ENCODE results near the gene ELFN2. TPM values are rescaled to one million over a fixed set of nuclear protein-coding genes. Genes with fewer than 3 reads are reported as not detected.
A peak's percentile ranks its signal among the peaks of the same experiment; 100 is the strongest.

The ELFN2 gene
- total RNA-seq, 1 experiment from 2014 or later: 4.0 TPM

DNA sequence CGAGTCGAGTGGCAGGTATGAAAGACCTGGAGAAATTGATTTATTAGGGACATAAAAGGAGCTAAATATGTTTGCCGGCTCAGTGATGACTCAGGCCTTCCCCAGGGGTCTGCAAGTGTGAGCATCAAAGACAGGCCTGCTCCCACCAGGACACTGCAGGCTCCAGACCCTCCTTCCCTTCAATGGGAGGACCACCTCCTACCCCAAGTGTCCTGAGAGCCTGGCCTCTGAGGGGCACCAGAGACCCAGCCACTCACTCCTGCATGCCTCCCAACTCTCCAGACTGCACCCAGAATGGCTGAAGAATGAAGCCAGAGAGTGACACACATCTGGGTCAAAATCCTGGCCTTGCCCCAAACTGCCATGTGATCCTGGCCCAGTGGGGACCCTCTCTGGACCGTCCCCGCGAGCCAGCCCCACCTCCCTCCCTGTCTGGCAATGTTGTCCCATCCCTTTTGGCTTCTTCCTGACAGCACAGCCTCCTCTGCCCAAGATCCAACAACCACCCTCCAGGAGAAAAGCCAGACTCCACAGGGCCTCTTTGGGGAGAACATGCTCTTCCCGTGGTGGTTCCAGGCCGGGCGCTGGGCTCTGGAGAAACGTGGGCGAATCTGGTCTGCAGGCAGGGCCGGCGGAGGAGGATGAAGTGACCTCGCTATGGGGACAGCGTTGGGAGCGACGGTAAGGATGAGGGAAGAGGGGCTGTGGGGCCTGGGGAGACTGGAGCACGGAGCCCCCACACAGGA, 108.7 kb downstream of the ELFN2 start:
- Mint-ChIP-seq H3K4me1 (ENCODE audit: low read depth, unreplicated experiment) (peaks cover 48% of the 10 kb centered on the region), H3K36me3 (ENCODE audit: insufficient read depth, unreplicated experiment) (no peaks in the 10 kb centered on the region), H3K9me3 (ENCODE audit: unreplicated experiment) (no peaks in the 10 kb centered on the region), H3K27ac (ENCODE audit: unreplicated experiment) (peak overlapping the region; percentile 93), H3K4me3 (ENCODE audit: unreplicated experiment) (no peak overlapping the region), H3K27me3 (ENCODE audit: insufficient read depth, unreplicated experiment) (no peaks in the 10 kb centered on the region)
- no peak overlapping the region for H3K4me3 ChIP-seq (ENCODE audit: low read depth, low read length)
- ChIA-PET POLR2A (interaction anchor here (0.6 kb wide), 1 partner anchor 558 kb away, joined by 3 read pairs; no protein-coding TSS in a partner anchor), CTCF (interaction anchor here (0.9 to 3.0 kb wide), 6 partner anchors 13 to 143 kb away, joined by 3 to 49 read pairs (median 4); no protein-coding TSS in a partner anchor)
- BruUV-seq (replicated peaks): no TSS peak
- H3K9me3 ChIP-seq: no peaks in the 10 kb centered on the region
- no peaks in the 10 kb centered on the region for H3K36me3 ChIP-seq (ENCODE audit: control insufficient read depth, insufficient read depth, low read length)
- H3K4me1 ChIP-seq: peaks cover 66% of the 10 kb centered on the region
- H3K27me3 ChIP-seq (replicated peaks; ENCODE audit: control insufficient read depth, insufficient read depth, low read length): no peaks in the 10 kb centered on the region
- DNase-seq: no peak
- intact Hi-C loops (cut with micrococcal nuclease; ENCODE audit: unreplicated experiment): no loop called here
- TF ChIP-seq, protein P1, sequence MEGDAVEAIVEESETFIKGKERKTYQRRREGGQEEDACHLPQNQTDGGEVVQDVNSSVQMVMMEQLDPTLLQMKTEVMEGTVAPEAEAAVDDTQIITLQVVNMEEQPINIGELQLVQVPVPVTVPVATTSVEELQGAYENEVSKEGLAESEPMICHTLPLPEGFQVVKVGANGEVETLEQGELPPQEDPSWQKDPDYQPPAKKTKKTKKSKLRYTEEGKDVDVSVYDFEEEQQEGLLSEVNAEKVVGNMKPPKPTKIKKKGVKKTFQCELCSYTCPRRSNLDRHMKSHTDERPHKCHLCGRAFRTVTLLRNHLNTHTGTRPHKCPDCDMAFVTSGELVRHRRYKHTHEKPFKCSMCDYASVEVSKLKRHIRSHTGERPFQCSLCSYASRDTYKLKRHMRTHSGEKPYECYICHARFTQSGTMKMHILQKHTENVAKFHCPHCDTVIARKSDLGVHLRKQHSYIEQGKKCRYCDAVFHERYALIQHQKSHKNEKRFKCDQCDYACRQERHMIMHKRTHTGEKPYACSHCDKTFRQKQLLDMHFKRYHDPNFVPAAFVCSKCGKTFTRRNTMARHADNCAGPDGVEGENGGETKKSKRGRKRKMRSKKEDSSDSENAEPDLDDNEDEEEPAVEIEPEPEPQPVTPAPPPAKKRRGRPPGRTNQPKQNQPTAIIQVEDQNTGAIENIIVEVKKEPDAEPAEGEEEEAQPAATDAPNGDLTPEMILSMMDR (IDR thresholded peaks at IDR 0.05; ENCODE audit: insufficient read depth in 1 of 2, low read depth in 1 of 2, low read length in 1 of 2, severe bottlenecking in 1 of 2, unreplicated experiment in 1 of 2): peak in 1 of 2 experiments; percentile 44

Other genes with a start within 250 kb of the ELFN2 start
- gene C1QTNF6, start 239.2 kb downstream of the ELFN2 start, total RNA-seq (2022): 7.4 and 7.7 TPM in 2 replicates
- not detected in 2 replicates for gene SSTR3, start 215.0 kb downstream of the ELFN2 start, total RNA-seq (2022)
- gene RAC2, start 183.2 kb downstream of the ELFN2 start, total RNA-seq (2022): 0.25 TPM in 1 of 2 replicates, not detected in the other
- not detected in 2 replicates for gene CYTH4, start 145.0 kb downstream of the ELFN2 start, total RNA-seq (2022)
- 3.6 TPM in 2 replicates for gene MFNG, start 58.9 kb upstream of the ELFN2 start, total RNA-seq (2022)
- 26.5 and 31.7 TPM in 2 replicates for gene CARD10, start 91.9 kb upstream of the ELFN2 start, total RNA-seq (2022)
- 75.0 and 76.1 TPM in 2 replicates for gene CDC42EP1, start 133.0 kb upstream of the ELFN2 start, total RNA-seq (2022)
- gene LGALS2, start 152.6 kb upstream of the ELFN2 start, total RNA-seq (2022): 33.2 and 35.2 TPM in 2 replicates
- 65.7 and 72.8 TPM in 2 replicates for gene GGA1, start 181.4 kb upstream of the ELFN2 start, total RNA-seq (2022)
- gene SH3BP1, start 212.2 kb upstream of the ELFN2 start, total RNA-seq (2022): 19.8 and 20.7 TPM in 2 replicates
- gene PDXP, start 231.2 kb upstream of the ELFN2 start, total RNA-seq (2022): 24.1 and 24.5 TPM in 2 replicates
- 3.2 and 4.8 TPM in 2 replicates for gene LGALS1, start 248.2 kb upstream of the ELFN2 start, total RNA-seq (2022)

Measured in Caco-2 (cell line).